RWPE1 (cell line): ENCODE results near the gene RPS6KA1.

ENCODE experiments used
- CTCF ChIA-PET: fragments of 350-600 bp; sonication (Branson Sonifier 250); formaldehyde crosslinking; extraction: SDS; loops from one replicate; lab custom pipeline; 2021; lab: Yijun Ruan, JAX
- POLR2A ChIA-PET: fragments of 400-600 bp; formaldehyde crosslinking; extraction: SDS; loops from one replicate; lab custom pipeline; 2020; ENCODE audit warnings: antibody characterized with exemption; ENCODE audit not compliant: low non-redundant PET; lab: Yijun Ruan, JAX
- DNase-seq: peaks from one replicate; pipeline ENCODE4 v3.0.0; 2012; ENCODE audit warnings: low spot score
- H3K27ac ChIP-seq: fragments of 450-650 bp; 2 replicates; pipeline ENCODE4 v1.5.1; 2017
- TF ChIP-seq, protein P1 (sequence below): fragments of 450-650 bp; conservative IDR thresholded peaks from 2 replicates; pipeline ENCODE4 v1.5.1; 2017; ENCODE audit warnings: low read depth, mild to moderate bottlenecking

RPS6KA1 gene

DNA sequence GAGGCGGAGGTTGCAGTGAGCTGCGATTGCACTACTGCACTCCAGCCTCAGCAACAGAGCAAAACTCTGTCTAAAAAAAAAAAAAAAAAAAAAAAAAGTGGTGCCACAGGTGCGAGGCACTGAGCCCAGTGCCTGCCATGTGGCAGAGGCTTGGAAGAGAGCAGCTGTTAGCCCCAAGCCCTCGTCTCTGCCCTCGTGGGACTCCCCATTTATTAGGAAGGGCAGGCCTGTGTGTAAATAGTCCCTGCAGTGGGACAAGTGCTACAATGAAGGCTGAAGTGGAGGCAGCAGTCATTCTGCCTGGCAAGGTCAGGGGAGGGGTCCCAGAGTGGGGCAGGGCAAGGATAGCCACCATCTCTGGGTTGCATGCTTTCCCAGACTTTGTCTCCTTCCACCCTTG lies 6.5 kb downstream of the RPS6KA1 start:
- CTCF ChIA-PET, result interaction anchor here (0.6 to 2.5 kb wide), 2 partner anchors 36 to 508 kb away, joined by 3 to 10 read pairs; no protein-coding TSS in a partner anchor
- H3K27ac ChIP-seq, result peak overlapping the region; percentile 36
- DNase-seq, result no peak
- TF ChIP-seq, protein P1, sequence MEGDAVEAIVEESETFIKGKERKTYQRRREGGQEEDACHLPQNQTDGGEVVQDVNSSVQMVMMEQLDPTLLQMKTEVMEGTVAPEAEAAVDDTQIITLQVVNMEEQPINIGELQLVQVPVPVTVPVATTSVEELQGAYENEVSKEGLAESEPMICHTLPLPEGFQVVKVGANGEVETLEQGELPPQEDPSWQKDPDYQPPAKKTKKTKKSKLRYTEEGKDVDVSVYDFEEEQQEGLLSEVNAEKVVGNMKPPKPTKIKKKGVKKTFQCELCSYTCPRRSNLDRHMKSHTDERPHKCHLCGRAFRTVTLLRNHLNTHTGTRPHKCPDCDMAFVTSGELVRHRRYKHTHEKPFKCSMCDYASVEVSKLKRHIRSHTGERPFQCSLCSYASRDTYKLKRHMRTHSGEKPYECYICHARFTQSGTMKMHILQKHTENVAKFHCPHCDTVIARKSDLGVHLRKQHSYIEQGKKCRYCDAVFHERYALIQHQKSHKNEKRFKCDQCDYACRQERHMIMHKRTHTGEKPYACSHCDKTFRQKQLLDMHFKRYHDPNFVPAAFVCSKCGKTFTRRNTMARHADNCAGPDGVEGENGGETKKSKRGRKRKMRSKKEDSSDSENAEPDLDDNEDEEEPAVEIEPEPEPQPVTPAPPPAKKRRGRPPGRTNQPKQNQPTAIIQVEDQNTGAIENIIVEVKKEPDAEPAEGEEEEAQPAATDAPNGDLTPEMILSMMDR, result no peak
- POLR2A ChIA-PET, result no interaction called here

DNA sequence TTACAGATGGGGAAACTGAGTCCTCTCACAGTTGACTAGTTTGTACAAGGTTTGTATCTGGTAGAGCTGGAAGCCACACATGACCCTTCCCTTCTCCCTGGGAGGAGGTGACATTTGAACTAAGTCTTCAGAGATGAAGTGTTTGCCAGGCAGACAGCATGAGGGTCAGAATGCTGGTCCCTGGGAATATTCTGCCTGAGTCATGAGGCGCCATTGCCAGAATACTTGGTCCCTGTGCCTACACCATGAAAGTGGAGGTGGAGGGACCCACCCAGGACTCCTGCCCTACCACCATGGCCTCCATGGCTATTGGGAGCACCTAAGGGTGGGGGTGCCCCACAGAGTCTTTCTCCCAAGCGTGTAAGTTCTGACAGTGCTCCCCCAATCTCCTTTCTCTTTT lies 7.0 kb downstream of the RPS6KA1 start:
- peak overlapping the region; percentile 36 for H3K27ac ChIP-seq
- TF ChIP-seq, protein P1, result no peak
- CTCF ChIA-PET, result interaction anchor here (2.5 kb wide), 1 partner anchor 36 kb away, joined by 10 read pairs; no protein-coding TSS in a partner anchor
- no peak for DNase-seq
- POLR2A ChIA-PET, result no interaction called here

DNA sequence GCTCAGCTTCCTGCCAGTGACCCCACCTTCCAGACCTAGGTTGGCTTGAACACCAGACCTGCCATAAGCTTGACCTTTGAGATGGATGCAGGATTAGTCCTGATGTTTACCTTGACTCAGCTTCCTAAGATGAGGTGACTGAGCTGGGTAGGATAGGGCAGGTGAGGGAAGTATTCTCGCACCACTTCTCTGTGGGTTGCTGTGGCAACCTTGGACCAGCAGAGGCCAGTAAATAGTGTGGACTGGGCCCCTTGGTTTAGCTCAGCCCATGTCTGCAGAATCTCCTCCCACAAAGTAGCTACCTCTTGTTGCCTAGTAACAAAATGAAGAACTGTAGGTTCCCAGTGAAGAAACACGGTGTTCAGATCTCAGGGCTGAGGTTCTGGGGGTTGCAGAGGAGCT lies 8.4 kb downstream of the RPS6KA1 start:
- peak; percentile 54 for DNase-seq
- CTCF ChIA-PET, result interaction anchor here (0.6 to 1.6 kb wide), 5 partner anchors 24 to 208 kb away, joined by 3 to 5 read pairs (median 4); no protein-coding TSS in a partner anchor
- H3K27ac ChIP-seq, result peak overlapping the region; percentile 36
- POLR2A ChIA-PET, result interaction anchor here (0.5 kb wide), 1 partner anchor 993 kb away, joined by 4 read pairs; no protein-coding TSS in a partner anchor
- TF ChIP-seq, protein P1, result no peak

DNA sequence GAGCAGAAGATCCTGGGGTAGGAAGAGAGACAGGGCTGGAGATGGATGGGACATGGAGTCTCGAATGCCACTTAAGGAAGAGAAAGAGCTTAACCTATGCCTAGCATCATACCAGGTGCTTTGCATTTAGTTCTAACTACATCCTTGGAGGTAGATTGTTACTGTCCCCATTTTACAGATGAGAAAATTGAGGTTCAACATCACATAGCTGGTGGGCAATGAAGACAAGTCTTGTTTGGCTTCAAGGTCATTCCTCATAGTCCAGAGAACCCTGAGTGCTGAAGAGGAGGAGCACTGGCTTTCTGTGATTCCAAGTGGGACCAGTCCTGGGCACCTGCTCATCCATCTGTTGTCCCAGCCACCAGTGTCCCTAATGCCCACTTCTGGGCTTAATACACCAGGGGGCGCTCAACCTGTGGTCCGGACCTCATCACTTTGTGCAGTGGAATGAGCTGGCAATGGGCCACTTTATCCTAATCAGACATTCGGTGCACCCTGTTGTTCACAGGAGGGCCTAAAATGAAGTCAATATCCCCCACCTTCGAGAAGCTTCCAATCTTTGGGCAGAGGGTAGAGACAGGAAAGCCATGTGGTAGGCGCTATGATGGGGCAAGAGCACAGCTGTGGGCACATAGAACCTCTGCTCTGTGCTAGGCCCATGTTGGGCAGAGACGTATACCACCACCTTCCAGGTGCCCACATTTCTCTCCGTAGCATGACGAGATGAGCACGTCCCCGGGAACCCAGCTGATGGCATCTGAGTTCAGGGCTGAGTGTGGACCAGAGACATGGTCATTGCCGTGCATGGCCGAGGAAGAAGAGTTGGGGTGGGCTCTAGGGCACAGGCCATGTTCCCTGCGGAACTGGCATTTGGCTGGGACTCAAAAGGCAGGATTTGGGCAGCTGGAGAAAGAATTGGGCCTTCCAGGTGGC lies 9.2 kb downstream of the RPS6KA1 start:
- ChIA-PET POLR2A (interaction anchor here (0.5 kb wide), 1 partner anchor 994 kb away, joined by 4 read pairs; no protein-coding TSS in a partner anchor), CTCF (interaction anchor here (0.6 to 1.6 kb wide), 7 partner anchors 23 to 250 kb away, joined by 3 to 5 read pairs (median 4); no protein-coding TSS in a partner anchor)
- peak; percentile 38 for DNase-seq
- TF ChIP-seq, protein P1, result peak; percentile 28
- peak overlapping the region; percentile 90 for H3K27ac ChIP-seq

DNA sequence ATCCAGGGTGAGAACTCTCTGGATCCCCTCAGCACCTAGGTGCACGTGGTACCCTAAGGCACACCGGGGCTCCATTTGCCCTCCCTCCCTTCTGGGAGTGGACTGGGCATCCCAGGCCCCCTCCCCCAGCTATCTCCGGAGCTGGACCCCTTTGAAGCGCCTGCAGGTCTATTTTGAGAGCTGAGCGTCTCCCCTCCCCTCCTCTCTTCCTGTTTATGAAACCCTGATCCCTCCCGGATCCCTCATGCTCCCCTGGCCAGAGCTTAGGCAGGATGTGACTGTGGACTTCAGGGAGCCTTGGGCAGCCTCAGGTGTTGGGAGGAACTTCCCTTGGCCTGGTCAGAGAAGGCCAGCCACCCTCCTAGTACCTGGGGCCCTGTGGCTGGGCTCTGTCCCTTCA lies 10.2 kb downstream of the RPS6KA1 start:
- DNase-seq, result no peak
- ChIA-PET POLR2A (no interaction called here), CTCF (interaction anchor here (1.6 kb wide), 1 partner anchor 40 kb away, joined by 4 read pairs; no protein-coding TSS in a partner anchor)
- TF ChIP-seq, protein P1, result no peak
- peak overlapping the region; percentile 90 for H3K27ac ChIP-seq

DNA sequence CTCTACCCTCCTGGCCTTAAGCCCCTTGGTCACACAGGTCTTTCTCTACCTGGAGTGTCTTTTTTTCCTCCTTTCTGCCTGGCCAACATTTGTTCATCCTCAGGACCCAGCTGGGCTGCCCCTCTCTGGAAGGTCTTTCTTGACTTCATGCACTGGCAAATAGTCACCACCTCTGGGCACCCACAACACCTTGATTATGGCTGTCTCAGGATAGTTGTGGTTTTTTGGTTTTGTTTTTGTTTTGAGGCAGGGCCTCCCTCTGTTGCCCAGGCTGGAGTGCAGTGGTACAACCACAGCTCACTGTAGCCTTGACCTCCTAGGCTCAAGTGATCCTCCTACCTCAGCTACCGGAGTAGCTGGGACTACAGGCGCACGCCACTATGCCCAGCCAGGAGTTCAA lies 10.8 kb downstream of the RPS6KA1 start:
- H3K27ac ChIP-seq, result peak overlapping the region; percentile 90
- POLR2A ChIA-PET, result no interaction called here

More for the DNA sequence above, 10.8 kb downstream of the RPS6KA1 start:
- CTCF ChIA-PET, result no interaction called here
- no peak for DNase-seq
- TF ChIP-seq, protein P1, result no peak
